Gastrocnemius medialis (tissue), 4 donors: ENCODE measurements around the gene SSNA1. TPM values are rescaled to one million over a fixed set of nuclear protein-coding genes. Genes with fewer than 3 reads are reported as not detected.

Experiments used
- ATAC-seq, 2 donors: fragments of 150-250 bp; one replicate each; pipeline ENCODE4 v1.9.1; 2016
- DNase-seq, 2 donors: peaks; one replicate each; pipeline ENCODE4 v3.0.0-alpha.2; 2019
- H3K27ac ChIP-seq, 4 donors: fragments of 200-600 bp; sonication (generic); 1 replicate in 1 of 4; 2 replicates in 3 of 4; pipeline ENCODE4 v1.5.1; 2016 to 2018; ENCODE audit warnings: mild to moderate bottlenecking in 2 of 4, moderate library complexity in 1 of 4
- H3K27me3 ChIP-seq, 3 donors: fragments of 200-600 bp; sonication (generic) in 2 of 3; 1 replicate in 1 of 3; 2 replicates in 2 of 3; pipeline versions ENCODE4 v1.5.1 to v1.6.0; 2016 to 2019; ENCODE audit warnings: mild to moderate bottlenecking in 1 of 3, moderate library complexity in 1 of 3
- H3K36me3 ChIP-seq, 2 donors: fragments of 200-600 bp; sonication (generic) in 1 of 2; one replicate each; pipeline ENCODE4 v1.5.1; 2017 to 2018
- H3K4me1 ChIP-seq, 2 donors: fragments of 200-600 bp; sonication (generic) in 1 of 2; one replicate each; pipeline ENCODE4 v1.5.1; 2016 to 2017; ENCODE audit warnings: mild to moderate bottlenecking in 2 of 2
- H3K4me3 ChIP-seq, 4 donors: fragments of 200-600 bp; sonication (generic) in 3 of 4; 1 replicate in 1 of 4; 2 replicates in 3 of 4; pipeline ENCODE4 v1.5.1; 2016 to 2019; ENCODE audit warnings: mild to moderate bottlenecking in 2 of 4
- H3K9me3 ChIP-seq, 3 donors: fragments of 200-600 bp; sonication (generic) in 2 of 3; 1 replicate in 1 of 3; 2 replicates in 2 of 3; pipeline ENCODE4 v1.5.1; 2016 to 2019
- POLR2A ChIP-seq, 2 donors: fragments of 450-650 bp; IDR thresholded peaks; one replicate each; pipeline ENCODE4 v1.6.1; 2017; ENCODE audit warnings: antibody characterized with exemption in 2 of 2, mild to moderate bottlenecking in 2 of 2, moderate library complexity in 2 of 2
- in situ Hi-C, 4 donors: fragments of 200-750 bp; cut with MboI; loops; one replicate each; pipeline versions ENCODE4 v1.15.0 to v1.8.0; 2017; ENCODE audit warnings: low sequenced_read_pairs in 4 of 4
- intact Hi-C: fragments of 100-400 bp; cut with DNase I; formaldehyde crosslinking; loops from one replicate; pipeline ENCODE4 v1.15.1; 2023; ENCODE audit warnings: low total_unique reads
- total RNA-seq, 4 donors: library from RNA; depleted of rRNA; stranded (reverse); fragments of >200 nt; gene quantifications; one replicate each; pipeline versions ENCODE4 v1.1.0 to v1.2.3, GENCODE V29; 2016
- TF ChIP-seq, protein P1 (sequence below), 5 experiments: fragments of 450-650 bp in 3 of 5; fragments of 200-600 bp in 2 of 5; sonication (generic) in 2 of 5; IDR thresholded peaks in 4 of 5; conservative IDR thresholded peaks in 1 of 5; 1 replicate in 4 of 5; 2 replicates in 1 of 5; pipeline ENCODE4 v1.5.1; 2016 to 2019; ENCODE audit warnings: antibody characterized with exemption in 5 of 5, mild to moderate bottlenecking in 3 of 5, moderate library complexity in 3 of 5

SSNA1 gene
- total RNA-seq, 4 donors from 2014 or later: 73.3 to 164 (median 94.4) TPM

GRCh38 chr9:137195525-137196220 lies 7.2 kb downstream of the SSNA1 start:
- intact Hi-C loops (no loop called here), in situ Hi-C loops (no loop called here)
- no peak for ATAC-seq
- Histone ChIP-seq H3K36me3 (peaks cover 0 to 12% of the 10 kb centered on the region in 2 donors), H3K4me3 (no peak overlapping the region), H3K27me3 (no peaks in the 10 kb centered on the region), H3K27ac (no peak overlapping the region), H3K4me1 (peaks cover 24 to 41% of the 10 kb centered on the region in 2 donors), H3K9me3 (no peaks in the 10 kb centered on the region)
- TF ChIP-seq, protein P1, sequence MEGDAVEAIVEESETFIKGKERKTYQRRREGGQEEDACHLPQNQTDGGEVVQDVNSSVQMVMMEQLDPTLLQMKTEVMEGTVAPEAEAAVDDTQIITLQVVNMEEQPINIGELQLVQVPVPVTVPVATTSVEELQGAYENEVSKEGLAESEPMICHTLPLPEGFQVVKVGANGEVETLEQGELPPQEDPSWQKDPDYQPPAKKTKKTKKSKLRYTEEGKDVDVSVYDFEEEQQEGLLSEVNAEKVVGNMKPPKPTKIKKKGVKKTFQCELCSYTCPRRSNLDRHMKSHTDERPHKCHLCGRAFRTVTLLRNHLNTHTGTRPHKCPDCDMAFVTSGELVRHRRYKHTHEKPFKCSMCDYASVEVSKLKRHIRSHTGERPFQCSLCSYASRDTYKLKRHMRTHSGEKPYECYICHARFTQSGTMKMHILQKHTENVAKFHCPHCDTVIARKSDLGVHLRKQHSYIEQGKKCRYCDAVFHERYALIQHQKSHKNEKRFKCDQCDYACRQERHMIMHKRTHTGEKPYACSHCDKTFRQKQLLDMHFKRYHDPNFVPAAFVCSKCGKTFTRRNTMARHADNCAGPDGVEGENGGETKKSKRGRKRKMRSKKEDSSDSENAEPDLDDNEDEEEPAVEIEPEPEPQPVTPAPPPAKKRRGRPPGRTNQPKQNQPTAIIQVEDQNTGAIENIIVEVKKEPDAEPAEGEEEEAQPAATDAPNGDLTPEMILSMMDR (IDR thresholded peaks at IDR 0.05 in 4 of 5, conservative IDR thresholded peaks at IDR 0.05 in 1 of 5): no peak
- TF ChIP-seq POLR2A (IDR thresholded peaks at IDR 0.05): no peak
- DNase-seq: no peak

- Histone ChIP-seq H3K4me3 (no peak overlapping the region), H3K4me1 (peaks cover 45 to 62% of the 10 kb centered on the region in 2 donors), H3K36me3 (no peaks in the 10 kb centered on the region), H3K9me3 (no peaks in the 10 kb centered on the region), H3K27ac (no peak overlapping the region), H3K27me3 (no peaks in the 10 kb centered on the region)
- TF ChIP-seq, protein P1 (IDR thresholded peaks at IDR 0.05 in 4 of 5, conservative IDR thresholded peaks at IDR 0.05 in 1 of 5): no peak
- TF ChIP-seq POLR2A (IDR thresholded peaks at IDR 0.05): no peak
- ATAC-seq (no peak), DNase-seq (no peak)
- in situ Hi-C loops: no loop called here
- intact Hi-C loops: no loop called here
Measured at GRCh38 chr9:137198051-137198901, 9.8 kb downstream of the SSNA1 start.

- Histone ChIP-seq H3K4me3 (peak overlapping the region in 1 of 4 donors; percentile 44), H3K27me3 (no peaks in the 10 kb centered on the region), H3K36me3 (no peaks in the 10 kb centered on the region), H3K27ac (no peak overlapping the region), H3K9me3 (no peaks in the 10 kb centered on the region), H3K4me1 (peaks cover 51 to 67% of the 10 kb centered on the region in 2 donors)
- TF ChIP-seq POLR2A (IDR thresholded peaks at IDR 0.05): no peak
- TF ChIP-seq, protein P1 (IDR thresholded peaks at IDR 0.05 in 4 of 5, conservative IDR thresholded peaks at IDR 0.05 in 1 of 5): no peak
- intact Hi-C loops: no loop called here
- in situ Hi-C loops: no loop called here
- ATAC-seq: no peak
- DNase-seq: no peak
Measured at GRCh38 chr9:137198902-137199283, 10.4 kb downstream of the SSNA1 start.

GRCh38 chr9:137199411-137200121 lies 11.1 kb downstream of the SSNA1 start:
- Histone ChIP-seq H3K27me3 (no peaks in the 10 kb centered on the region), H3K4me1 (peaks cover 58 to 67% of the 10 kb centered on the region in 2 donors), H3K36me3 (no peaks in the 10 kb centered on the region), H3K4me3 (peak overlapping the region; percentile 40 to 56 (median 46)), H3K9me3 (no peaks in the 10 kb centered on the region), H3K27ac (peak overlapping the region in 2 of 4 donors; percentile 2 to 32)
- no peak for DNase-seq
- in situ Hi-C loops: no loop called here
- intact Hi-C loops: loop anchor here (1.0 to 5.0 kb wide), 3 partner anchors 11 to 43 kb away; partner anchors contain the start of genes ANAPC2, SSNA1 and TUBB4B
- TF ChIP-seq, protein P1 (IDR thresholded peaks at IDR 0.05 in 4 of 5, conservative IDR thresholded peaks at IDR 0.05 in 1 of 5): no peak
- no peak for TF ChIP-seq POLR2A (IDR thresholded peaks at IDR 0.05)
- no peak for ATAC-seq
